Cardiac atrium fibroblast (primary cell): Measurements from ENCODE around the gene DICER1. TPM values are rescaled to one million over a fixed set of nuclear protein-coding genes. Genes with fewer than 3 reads are reported as not detected.

Experiments
- total RNA-seq: library from RNA; depleted of rRNA; stranded (reverse); fragments of >200 nt; gene quantifications from 2 replicates; pipeline ENCODE4 v1.2.3, GENCODE V29; 2015

Gene DICER1, protein sequence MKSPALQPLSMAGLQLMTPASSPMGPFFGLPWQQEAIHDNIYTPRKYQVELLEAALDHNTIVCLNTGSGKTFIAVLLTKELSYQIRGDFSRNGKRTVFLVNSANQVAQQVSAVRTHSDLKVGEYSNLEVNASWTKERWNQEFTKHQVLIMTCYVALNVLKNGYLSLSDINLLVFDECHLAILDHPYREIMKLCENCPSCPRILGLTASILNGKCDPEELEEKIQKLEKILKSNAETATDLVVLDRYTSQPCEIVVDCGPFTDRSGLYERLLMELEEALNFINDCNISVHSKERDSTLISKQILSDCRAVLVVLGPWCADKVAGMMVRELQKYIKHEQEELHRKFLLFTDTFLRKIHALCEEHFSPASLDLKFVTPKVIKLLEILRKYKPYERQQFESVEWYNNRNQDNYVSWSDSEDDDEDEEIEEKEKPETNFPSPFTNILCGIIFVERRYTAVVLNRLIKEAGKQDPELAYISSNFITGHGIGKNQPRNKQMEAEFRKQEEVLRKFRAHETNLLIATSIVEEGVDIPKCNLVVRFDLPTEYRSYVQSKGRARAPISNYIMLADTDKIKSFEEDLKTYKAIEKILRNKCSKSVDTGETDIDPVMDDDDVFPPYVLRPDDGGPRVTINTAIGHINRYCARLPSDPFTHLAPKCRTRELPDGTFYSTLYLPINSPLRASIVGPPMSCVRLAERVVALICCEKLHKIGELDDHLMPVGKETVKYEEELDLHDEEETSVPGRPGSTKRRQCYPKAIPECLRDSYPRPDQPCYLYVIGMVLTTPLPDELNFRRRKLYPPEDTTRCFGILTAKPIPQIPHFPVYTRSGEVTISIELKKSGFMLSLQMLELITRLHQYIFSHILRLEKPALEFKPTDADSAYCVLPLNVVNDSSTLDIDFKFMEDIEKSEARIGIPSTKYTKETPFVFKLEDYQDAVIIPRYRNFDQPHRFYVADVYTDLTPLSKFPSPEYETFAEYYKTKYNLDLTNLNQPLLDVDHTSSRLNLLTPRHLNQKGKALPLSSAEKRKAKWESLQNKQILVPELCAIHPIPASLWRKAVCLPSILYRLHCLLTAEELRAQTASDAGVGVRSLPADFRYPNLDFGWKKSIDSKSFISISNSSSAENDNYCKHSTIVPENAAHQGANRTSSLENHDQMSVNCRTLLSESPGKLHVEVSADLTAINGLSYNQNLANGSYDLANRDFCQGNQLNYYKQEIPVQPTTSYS (N-terminal part only)
- total RNA-seq = 23.5 and 24.3 TPM in 2 replicates

DNA sequence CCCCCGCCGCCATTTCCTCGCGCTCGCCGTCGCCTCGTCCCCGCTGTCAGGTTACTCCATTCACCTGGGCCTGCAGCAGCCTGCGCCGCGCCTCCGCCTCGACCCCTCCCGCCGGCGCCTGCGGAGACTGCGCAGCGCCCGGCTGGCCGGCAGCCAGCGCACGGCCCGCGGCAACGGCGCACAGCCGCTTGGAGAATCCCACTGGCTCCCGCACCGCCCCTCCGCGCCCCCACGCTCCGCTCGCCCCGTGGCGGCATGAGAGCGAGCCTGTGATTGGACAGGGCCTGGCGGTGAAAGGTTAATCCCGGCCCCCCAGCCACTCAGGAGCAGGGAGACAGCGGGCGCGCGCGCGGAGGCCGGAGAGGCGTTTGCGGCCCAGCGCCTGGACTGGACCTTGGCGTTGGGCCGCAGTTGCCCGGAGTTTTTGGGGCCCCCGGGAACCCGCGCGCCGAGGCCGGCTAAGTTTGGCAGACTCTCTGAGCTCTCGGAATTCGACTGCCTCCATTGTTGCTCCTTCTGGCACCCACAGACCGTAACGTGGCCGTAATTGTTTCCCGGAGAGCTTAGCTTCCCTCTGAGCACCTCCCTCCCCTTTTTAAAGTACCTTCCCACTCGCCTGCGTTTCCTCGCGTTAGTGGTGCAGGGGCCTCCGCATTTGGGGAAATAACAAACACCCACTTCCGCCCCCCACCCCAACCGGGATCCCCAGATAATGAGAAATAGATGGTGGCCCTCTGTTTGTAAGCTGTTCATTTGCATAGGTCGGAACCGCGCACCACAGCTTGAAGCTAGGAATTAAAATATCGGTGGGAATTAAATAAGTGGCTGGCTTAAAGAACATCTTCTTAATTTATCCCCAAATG is at the start of gene DICER1:
TSS of gene DICER1 (minus strand) at position 203 of the 863 bp plus-strand sequence. CDS start 24,071 bp downstream, outside the sequence.

Other genes starting within 250 kb of the DICER1 start
- 0.81 and 7.2 TPM in 2 replicates for gene CLMN, start 162.4 kb upstream of the DICER1 start, total RNA-seq